Effector memory CD8-positive, alpha-beta T cell (primary cell): ENCODE results near the gene SPATA20.

Source experiments
- ATAC-seq: fragments of 150-1000 bp; cut with Tn5 transposase; replicated peaks from 2 replicates; pipeline ENCODE4 v1.10.0; 2021; ENCODE audit warnings: mild to moderate bottlenecking, moderate library complexity
- DNase-seq, 3 experiments: peaks; one replicate each; pipeline ENCODE4 v3.0.0; 2021
- H3K27ac Mint-ChIP-seq, 2 donors: one replicate each; pipeline ENCODE4 v1.8.0; 2022; ENCODE audit warnings: mild to moderate bottlenecking in 2 of 2, mixed read lengths in 2 of 2, moderate library complexity in 2 of 2
- H3K27me3 Mint-ChIP-seq, 2 donors: one replicate each; pipeline ENCODE4 v1.8.0; 2022; ENCODE audit warnings: mixed read lengths in 2 of 2
- H3K36me3 Mint-ChIP-seq: one replicate; pipeline ENCODE4 v1.8.0; 2022; ENCODE audit warnings: mild to moderate bottlenecking, moderate library complexity, mixed read lengths; ENCODE audit not compliant: insufficient read depth
- H3K4me1 Mint-ChIP-seq, 2 donors: one replicate each; pipeline ENCODE4 v1.8.0; 2022; ENCODE audit warnings: low read depth in 2 of 2, mixed read lengths in 2 of 2
- H3K4me3 Mint-ChIP-seq, 2 donors: one replicate each; pipeline ENCODE4 v1.8.0; 2022; ENCODE audit warnings: mild to moderate bottlenecking in 2 of 2, mixed read lengths in 2 of 2, moderate library complexity in 2 of 2
- H3K9me3 Mint-ChIP-seq, 2 donors: one replicate each; pipeline ENCODE4 v1.8.0; 2022; ENCODE audit warnings: mixed read lengths in 2 of 2

The SPATA20 gene

DNA sequence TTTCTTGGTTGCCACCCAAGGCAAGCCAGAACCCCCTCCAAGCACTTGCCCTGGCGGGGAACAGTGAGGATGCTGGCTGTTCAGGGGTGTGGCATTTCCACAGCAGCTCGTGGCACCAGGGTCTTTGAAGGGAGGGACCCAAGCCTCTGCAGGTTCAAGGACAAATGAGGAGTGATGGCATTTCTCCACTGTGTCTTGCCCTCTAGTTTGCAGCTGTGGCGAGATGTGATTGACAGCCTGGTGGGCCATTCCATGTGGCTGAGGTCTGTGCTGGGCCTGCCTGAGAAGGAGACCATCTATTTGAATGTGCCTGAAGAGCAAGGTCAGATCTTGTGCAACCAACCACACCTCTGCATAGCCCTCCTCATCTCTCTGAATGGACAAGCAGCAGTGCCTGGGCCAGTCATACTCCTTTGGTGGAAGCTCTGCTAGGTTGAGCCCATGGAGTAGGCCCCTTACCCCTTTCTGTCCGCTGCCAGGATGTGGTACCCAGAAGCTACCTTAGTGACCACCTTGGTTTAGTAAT lies 19.0 kb upstream of the SPATA20 start:
- DNase-seq (no peak), ATAC-seq (no peak)
- no peaks in the 10 kb centered on the region for H3K36me3 Mint-ChIP-seq
- no peak overlapping the region for H3K27ac Mint-ChIP-seq
- H3K9me3 Mint-ChIP-seq: no peaks in the 10 kb centered on the region
- peaks cover 35 to 51% of the 10 kb centered on the region in 2 donors for H3K27me3 Mint-ChIP-seq
- H3K4me3 Mint-ChIP-seq: no peak overlapping the region
- peaks cover under 1 to 6% of the 10 kb centered on the region in 2 donors for H3K4me1 Mint-ChIP-seq

DNA sequence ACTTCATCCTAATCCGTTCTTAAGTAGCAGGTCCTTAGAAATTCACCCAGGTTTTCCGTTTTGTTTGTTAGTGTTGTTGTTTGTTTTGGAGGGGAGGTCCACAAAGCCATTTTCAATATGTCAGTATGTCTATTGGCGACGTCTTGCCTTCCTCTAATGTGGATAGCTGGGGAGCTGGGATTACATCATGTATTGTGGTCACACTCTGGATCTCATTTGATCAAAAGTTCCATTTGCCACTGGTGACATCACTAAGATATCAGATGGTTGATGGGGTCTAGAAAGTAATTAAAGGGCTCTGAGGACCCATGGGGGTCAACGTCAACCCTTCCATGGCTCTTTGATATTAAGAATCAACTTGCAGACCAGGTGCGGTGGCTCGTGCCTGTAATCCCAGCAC lies 17.1 kb upstream of the SPATA20 start:
- H3K27me3 Mint-ChIP-seq: peaks cover 53 to 69% of the 10 kb centered on the region in 2 donors
- no peaks in the 10 kb centered on the region for H3K9me3 Mint-ChIP-seq
- H3K4me1 Mint-ChIP-seq: peaks cover 12 to 18% of the 10 kb centered on the region in 2 donors

DNA sequence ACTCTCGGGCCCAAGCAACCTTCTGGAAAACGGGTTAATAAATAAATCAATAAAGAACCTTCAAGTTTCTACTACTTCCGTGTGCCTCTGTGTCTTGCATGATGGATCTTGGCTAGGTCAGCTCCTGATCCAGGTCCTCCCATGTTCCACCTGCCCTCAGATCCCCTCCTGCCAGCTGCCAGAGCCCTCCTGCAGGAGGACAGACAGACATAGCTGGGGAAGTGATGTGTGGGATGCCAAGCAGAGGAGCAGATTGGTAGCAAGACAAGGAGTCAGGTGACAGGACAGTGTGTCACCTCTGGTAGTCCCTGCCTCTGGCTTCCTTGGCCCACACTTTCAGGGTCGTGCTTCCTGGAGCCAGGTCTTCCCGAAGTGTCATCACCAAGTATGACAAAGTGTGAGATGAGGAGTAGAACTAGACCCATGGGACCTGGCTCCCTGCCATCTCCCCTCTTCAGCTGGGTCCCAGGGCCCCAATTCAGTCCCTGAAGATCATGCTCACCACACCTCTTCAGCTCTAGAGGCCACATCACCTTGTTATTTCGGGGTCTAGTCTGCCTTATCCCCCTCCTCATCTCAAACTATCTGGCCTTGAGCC lies 15.4 kb upstream of the SPATA20 start:
- peaks cover 12 to 18% of the 10 kb centered on the region in 2 donors for H3K4me1 Mint-ChIP-seq
- ATAC-seq: no peak
- no peak for DNase-seq
- peak overlapping the region in 1 of 2 donors; percentile 60 for H3K27ac Mint-ChIP-seq
- no peaks in the 10 kb centered on the region for H3K36me3 Mint-ChIP-seq
- no peaks in the 10 kb centered on the region for H3K9me3 Mint-ChIP-seq
- no peak overlapping the region for H3K4me3 Mint-ChIP-seq
- H3K27me3 Mint-ChIP-seq: peaks cover 69 to 86% of the 10 kb centered on the region in 2 donors

More for the DNA sequence above, 17.1 kb upstream of the SPATA20 start:
- H3K27ac Mint-ChIP-seq: no peak overlapping the region
- H3K4me3 Mint-ChIP-seq: no peak overlapping the region
- DNase-seq (no peak), ATAC-seq (no peak)
- no peaks in the 10 kb centered on the region for H3K36me3 Mint-ChIP-seq

DNA sequence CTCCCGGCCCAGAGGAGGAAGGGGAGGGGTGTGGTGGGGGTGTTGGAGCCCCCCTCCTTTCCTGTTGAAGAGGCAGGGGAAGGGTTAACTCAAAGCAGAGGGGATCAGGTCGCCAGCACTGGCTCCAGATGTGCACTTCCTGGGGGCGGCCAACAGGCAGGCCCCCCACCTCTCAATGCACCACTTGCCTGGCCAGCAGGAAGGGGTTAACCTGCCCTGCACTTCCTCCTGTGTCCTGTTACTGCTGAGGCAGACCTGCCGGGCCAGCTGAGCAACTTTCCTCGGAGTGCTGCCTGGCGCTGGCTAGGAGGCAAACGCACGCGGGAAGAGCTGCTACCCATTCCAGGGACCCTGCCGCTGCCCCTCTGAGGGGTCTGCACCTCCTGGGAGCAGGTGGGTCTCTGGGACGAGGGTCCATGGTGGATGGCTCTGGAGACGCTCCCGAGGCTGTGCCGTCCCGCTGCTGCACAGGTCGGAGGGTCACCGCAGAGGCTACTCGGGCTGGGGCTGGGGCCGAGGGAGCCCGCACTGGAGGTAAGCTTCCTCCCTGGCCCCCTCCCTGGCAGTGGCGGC lies 14.4 kb upstream of the SPATA20 start, which contains the start of gene EPN3:
TSS of gene EPN3 (plus strand) at position 284 of the 573 bp plus-strand sequence. CDS start 3,822 bp downstream, outside the sequence.
- DNase-seq (no peak), ATAC-seq (no peak)
- H3K4me1 Mint-ChIP-seq: peaks cover 12 to 18% of the 10 kb centered on the region in 2 donors
- no peaks in the 10 kb centered on the region for H3K9me3 Mint-ChIP-seq
- peaks cover 70 to 91% of the 10 kb centered on the region in 2 donors for H3K27me3 Mint-ChIP-seq
- no peaks in the 10 kb centered on the region for H3K36me3 Mint-ChIP-seq
- no peak within 1 kb of the TSS for H3K27ac Mint-ChIP-seq
- peak within 1 kb of the TSS; percentile 36 to 61 for H3K4me3 Mint-ChIP-seq

DNA sequence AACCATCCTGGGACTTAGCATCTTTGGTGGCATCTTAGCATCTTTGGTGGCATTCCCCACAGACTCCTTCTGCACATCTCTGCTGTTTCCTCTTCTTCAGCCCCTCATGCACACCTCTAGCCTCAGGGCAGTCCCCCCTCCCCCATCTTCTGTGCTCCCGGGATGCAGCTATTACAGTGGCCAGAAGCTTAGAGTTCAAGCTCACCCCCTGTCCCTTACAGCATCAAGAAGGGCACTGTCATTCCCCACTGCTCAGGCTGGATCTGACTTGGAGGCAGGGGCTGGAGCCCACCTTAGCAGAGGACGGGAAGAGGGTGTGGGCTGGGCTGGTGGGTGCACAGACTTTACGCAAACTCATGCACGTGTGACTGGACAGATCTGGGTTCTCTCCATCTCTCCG lies 13.8 kb upstream of the SPATA20 start:
- H3K4me1 Mint-ChIP-seq: peaks cover 12 to 18% of the 10 kb centered on the region in 2 donors
- H3K4me3 Mint-ChIP-seq: peak overlapping the region in 1 of 2 donors; percentile 36
- no peak overlapping the region for H3K27ac Mint-ChIP-seq
- H3K27me3 Mint-ChIP-seq: peaks cover 70 to 89% of the 10 kb centered on the region in 2 donors
- no peaks in the 10 kb centered on the region for H3K36me3 Mint-ChIP-seq
- ATAC-seq (no peak), DNase-seq (no peak)
- H3K9me3 Mint-ChIP-seq: no peaks in the 10 kb centered on the region

DNA sequence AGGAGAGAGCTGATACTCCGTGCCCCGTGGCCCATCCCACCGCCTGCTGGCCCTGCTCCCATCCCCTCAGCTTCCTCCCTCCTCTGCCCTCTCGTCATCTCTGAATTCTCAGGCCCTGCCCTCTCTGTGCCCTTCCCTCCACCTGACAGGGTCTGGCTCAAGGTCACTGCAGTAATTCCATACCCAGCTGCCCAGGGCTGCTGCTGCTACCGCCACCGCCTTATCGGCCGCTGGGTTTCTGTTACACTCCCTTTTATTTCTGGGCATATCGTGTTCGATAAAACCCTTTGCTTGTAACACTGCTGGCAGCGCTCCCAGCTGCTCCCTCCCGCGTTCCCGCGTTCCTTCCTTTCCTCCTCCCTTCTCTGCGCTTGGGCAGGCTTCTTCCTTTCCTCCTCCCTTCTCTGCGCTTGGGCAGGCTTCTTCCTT lies 13.2 kb upstream of the SPATA20 start:
- H3K36me3 Mint-ChIP-seq: no peaks in the 10 kb centered on the region
- peak overlapping the region; percentile 6 to 61 for H3K4me3 Mint-ChIP-seq
- no peak overlapping the region for H3K27ac Mint-ChIP-seq
- ATAC-seq (no peak), DNase-seq (no peak)
- H3K27me3 Mint-ChIP-seq: peaks cover 70 to 83% of the 10 kb centered on the region in 2 donors
- peaks cover 12 to 18% of the 10 kb centered on the region in 2 donors for H3K4me1 Mint-ChIP-seq
- H3K9me3 Mint-ChIP-seq: no peaks in the 10 kb centered on the region

DNA sequence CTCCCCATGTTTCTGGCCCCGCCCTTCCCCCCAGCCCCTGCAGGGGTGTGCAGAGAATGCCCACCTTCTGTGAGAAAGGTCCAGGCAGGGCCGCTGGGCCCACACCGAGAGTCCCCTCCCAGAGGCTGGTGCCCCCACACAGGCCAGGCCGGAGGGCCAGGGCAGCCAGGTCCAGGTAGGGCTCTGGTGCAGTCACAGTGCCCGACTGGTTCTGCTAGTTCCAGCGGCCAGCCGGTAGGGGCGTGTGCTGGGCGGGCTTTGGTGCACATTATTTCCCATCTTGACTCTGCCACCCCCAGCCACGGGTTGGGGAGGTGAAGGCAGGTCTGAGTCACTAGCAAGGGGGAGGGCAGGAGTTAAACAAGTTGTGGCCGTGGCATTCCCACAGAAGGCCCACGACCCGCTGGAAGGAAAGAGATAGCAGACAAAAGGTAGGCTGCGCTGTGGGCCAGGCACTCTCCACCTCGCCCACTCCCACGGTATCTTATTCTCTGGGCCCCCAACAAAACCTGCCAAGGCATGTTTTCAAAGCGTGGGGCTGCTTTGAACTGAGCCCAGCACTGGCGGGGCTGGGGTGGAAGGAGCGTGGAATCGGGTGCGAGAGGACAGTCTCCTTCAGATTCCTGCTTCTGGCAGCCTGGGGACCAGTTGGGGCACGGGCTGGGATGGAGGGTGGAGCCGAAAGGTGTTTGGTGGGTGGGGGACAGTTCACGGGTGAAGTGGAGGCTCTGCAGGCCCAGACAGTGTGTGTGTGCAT lies 12.6 kb upstream of the SPATA20 start:
- DNase-seq (no peak), ATAC-seq (peak; percentile 42)
- peaks cover 64 to 76% of the 10 kb centered on the region in 2 donors for H3K27me3 Mint-ChIP-seq

DNA sequence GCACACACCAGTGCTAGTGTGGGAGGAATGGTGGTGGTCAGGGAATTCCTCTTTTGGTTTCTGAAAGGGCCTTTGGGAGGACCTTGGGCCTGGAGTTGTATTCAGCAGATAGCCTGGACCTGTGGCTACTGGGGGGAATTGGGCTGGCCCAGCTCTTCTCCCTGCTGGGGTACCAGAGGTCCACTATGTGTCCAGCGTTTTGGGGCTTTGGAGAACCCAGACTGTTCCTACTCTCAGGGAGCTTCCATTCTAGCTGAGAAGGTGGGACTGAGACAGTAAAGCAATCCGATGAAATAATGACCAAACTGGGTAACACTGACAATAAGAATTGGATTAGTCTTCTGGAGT lies 12.0 kb upstream of the SPATA20 start:
- Mint-ChIP-seq H3K36me3 (no peaks in the 10 kb centered on the region), H3K4me3 (no peak overlapping the region), H3K27me3 (peaks cover 58 to 71% of the 10 kb centered on the region in 2 donors), H3K4me1 (peaks cover 12 to 18% of the 10 kb centered on the region in 2 donors), H3K27ac (no peak overlapping the region), H3K9me3 (no peaks in the 10 kb centered on the region)
- no peak for DNase-seq
- no peak for ATAC-seq

More for the DNA sequence above, 12.6 kb upstream of the SPATA20 start:
- H3K36me3 Mint-ChIP-seq: no peaks in the 10 kb centered on the region
- H3K4me1 Mint-ChIP-seq: peaks cover 12 to 18% of the 10 kb centered on the region in 2 donors
- H3K27ac Mint-ChIP-seq: no peak overlapping the region
- H3K9me3 Mint-ChIP-seq: no peaks in the 10 kb centered on the region
- peak overlapping the region in 1 of 2 donors; percentile 6 for H3K4me3 Mint-ChIP-seq

DNA sequence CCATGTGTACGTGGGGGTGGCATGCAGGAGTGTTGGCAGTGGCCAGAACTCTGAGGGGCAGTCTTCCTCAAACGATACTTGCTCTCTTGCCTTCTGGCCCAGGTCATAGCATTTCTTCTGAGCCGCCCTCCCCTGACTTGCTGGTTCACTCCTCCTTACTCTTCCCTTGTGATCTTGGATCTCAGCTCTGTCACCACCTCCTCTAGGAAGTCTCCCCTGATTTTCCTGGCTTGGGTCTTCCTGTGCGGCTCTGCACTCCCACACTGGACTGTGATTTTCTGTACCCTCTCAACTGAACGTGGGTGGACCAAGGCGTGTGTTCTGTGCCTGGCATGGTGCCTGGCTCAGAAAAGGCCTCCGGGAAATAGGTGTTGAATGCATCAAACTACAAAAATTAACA lies 11.6 kb upstream of the SPATA20 start:
- DNase-seq (no peak), ATAC-seq (no peak)
- Mint-ChIP-seq H3K9me3 (no peaks in the 10 kb centered on the region), H3K4me1 (peaks cover 12 to 18% of the 10 kb centered on the region in 2 donors), H3K27ac (no peak overlapping the region), H3K4me3 (no peak overlapping the region), H3K27me3 (peaks cover 54 to 66% of the 10 kb centered on the region in 2 donors), H3K36me3 (no peaks in the 10 kb centered on the region)

DNA sequence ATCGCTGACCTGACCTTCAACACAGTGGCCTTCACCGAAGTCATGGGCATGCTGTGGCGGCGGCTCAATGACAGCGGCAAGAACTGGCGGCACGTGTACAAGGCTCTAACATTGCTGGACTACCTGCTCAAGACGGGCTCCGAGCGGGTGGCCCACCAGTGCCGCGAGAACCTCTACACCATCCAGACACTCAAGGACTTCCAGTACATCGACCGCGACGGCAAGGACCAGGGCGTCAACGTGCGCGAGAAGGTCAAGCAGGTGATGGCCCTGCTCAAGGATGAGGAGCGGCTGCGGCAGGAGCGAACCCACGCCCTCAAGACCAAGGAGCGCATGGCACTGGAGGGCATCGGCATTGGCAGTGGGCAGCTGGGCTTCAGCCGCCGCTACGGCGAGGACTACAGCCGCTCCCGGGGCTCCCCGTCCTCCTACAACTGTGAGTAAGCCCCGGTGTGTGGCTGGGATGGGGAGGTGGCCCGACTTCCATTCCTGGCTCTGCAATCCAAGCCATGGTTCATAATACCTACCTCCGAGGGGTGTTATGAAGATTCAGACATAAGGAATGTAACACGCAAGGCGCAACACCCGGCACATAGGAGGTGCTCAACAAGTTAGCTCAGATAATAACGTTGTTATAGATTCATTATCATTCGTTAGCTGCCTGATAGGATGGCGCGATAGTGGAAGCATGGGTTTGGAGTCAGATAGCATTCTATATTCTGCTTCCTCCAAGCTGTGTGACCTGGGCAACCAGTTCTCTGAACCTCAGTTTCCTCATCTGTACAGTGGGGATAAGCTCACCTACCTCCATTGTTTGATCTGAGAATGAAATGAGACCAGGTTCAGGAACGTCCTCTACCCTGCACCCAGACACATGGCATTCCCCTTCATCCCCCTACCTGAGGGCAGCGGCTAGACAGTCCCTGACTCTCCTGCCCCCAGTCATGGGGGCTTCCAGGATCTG lies 10.0 kb upstream of the SPATA20 start:
- H3K27me3 Mint-ChIP-seq: peaks cover 38 to 51% of the 10 kb centered on the region in 2 donors
- H3K9me3 Mint-ChIP-seq: no peaks in the 10 kb centered on the region
- H3K27ac Mint-ChIP-seq: no peak overlapping the region
- no peak for ATAC-seq
- H3K36me3 Mint-ChIP-seq: no peaks in the 10 kb centered on the region
- no peak overlapping the region for H3K4me3 Mint-ChIP-seq
- no peak for DNase-seq
- H3K4me1 Mint-ChIP-seq: peaks cover 19 to 24% of the 10 kb centered on the region in 2 donors

DNA sequence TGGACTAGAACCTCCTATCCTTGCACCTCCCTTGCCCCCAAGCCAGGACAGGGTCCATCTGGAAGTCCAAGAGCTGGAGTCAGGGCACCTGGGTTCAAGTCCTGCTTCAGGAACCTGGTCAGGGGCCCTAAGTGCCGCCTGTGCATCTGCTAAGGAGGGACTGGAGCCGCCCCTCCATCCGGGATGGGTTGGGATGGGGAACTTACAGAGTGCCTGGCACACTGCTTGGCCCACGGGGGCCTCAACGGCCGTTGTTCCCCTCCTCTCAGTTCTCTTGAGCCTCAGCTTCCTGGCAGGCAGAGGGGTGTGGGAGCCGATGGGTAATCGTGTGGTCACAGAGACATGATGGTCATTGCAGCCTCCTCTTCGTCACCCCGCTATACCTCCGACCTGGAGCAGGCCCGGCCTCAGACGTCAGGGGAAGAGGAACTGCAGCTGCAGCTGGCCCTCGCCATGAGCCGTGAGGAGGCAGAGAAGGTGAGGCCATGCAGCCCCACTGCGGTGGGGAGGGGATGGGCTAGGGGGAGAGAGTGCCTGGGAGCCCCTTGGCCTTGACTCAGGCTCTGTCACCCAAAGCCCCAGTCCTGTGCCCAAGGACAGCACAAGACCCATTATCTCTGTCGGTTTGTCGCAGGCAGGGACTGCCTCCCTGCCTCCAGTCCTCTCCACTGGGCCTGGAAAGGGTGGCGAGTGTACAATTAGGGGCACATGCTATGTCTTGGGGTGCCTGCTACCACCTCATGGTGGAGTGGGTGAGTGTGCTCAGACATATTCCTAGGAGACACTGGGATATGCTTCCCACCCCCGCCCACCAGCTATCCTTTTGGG lies 9.0 kb upstream of the SPATA20 start:
- ATAC-seq: no peak
- peaks cover 18 to 19% of the 10 kb centered on the region in 2 donors for H3K4me1 Mint-ChIP-seq
- no peak for DNase-seq
- no peak overlapping the region for H3K27ac Mint-ChIP-seq
- H3K9me3 Mint-ChIP-seq: no peaks in the 10 kb centered on the region
- no peaks in the 10 kb centered on the region for H3K36me3 Mint-ChIP-seq
- H3K27me3 Mint-ChIP-seq: peaks cover 36 to 41% of the 10 kb centered on the region in 2 donors
- no peak overlapping the region for H3K4me3 Mint-ChIP-seq
